COLO668 (cell line): ENCODE results near the gene MACROD1.
"Not testable (repeated sequence)": the region's sequence is repeated elsewhere in the genome, so short reads cannot be mapped to it uniquely, and the experiment has no call there.

Experiments used
- DNase-seq: peaks from one replicate; lab custom pipeline; 2025; ENCODE audit not compliant: unreplicated experiment; lab: John Stamatoyannopoulos, UW

The MACROD1 gene

GRCh38 chr11:64185693-64186491 lies 20.0 kb upstream of the MACROD1 start, which contains the start of gene STIP1:
Gene STIP1 (plus strand): TSS chr11:64186171. CDS start chr11:64186262, 91 bp downstream.
- DNase-seq, result peak; percentile 100

- peak; percentile 86 for DNase-seq
These were observed 19.3 kb upstream of the MACROD1 start for GRCh38 chr11:64185175-64185692.

- DNase-seq, result no peak
These were observed 18.0 kb upstream of the MACROD1 start for GRCh38 chr11:64183890-64184289.

GRCh38 chr11:64181506-64182411 lies 15.8 kb upstream of the MACROD1 start:
- peak; percentile 83 for DNase-seq

GRCh38 chr11:64180891-64181290 lies 15.0 kb upstream of the MACROD1 start:
- DNase-seq, result no peak

- no peak for DNase-seq
These were observed 13.2 kb upstream of the MACROD1 start for GRCh38 chr11:64178951-64179639.

- DNase-seq, result no peak
These were observed 12.3 kb upstream of the MACROD1 start for GRCh38 chr11:64178203-64178602.

GRCh38 chr11:64176751-64177150 lies 10.8 kb upstream of the MACROD1 start:
- no peak for DNase-seq

- DNase-seq, result no peak
These were observed 7.9 kb upstream of the MACROD1 start for GRCh38 chr11:64173616-64174355.

GRCh38 chr11:64170419-64170818 lies 4.5 kb upstream of the MACROD1 start:
- DNase-seq, result no peak

- DNase-seq, result peak; percentile 54
These were observed 452 bp downstream of the MACROD1 start for GRCh38 chr11:64165481-64165841.

GRCh38 chr11:64164392-64165312 lies 1.3 kb downstream of the MACROD1 start:
- DNase-seq, result peak; percentile 46

GRCh38 chr11:64163951-64164350 lies 2.0 kb downstream of the MACROD1 start:
- DNase-seq, result no peak

- DNase-seq, result not testable (repeated sequence)
These were observed 3.1 kb downstream of the MACROD1 start for GRCh38 chr11:64162769-64163168.

GRCh38 chr11:64161037-64161436 lies 4.9 kb downstream of the MACROD1 start:
- DNase-seq, result no peak

GRCh38 chr11:64157631-64158394 lies 8.1 kb downstream of the MACROD1 start:
- DNase-seq, result no peak

- no peak for DNase-seq
These were observed 9.5 kb downstream of the MACROD1 start for GRCh38 chr11:64156235-64157011.

GRCh38 chr11:64153812-64154211 lies 12.1 kb downstream of the MACROD1 start:
- no peak for DNase-seq
